GM21786 (cell line): ENCODE data around the gene SLC26A11.
"Not testable (repeated sequence)": the region's sequence is repeated elsewhere in the genome, so short reads cannot be mapped to it uniquely, and the experiment has no call there.

Experiments
- ATAC-seq: cut with Tn5 transposase; IDR thresholded peaks from one replicate; pipeline ENCODE4 v1.9.1; 2021; ENCODE audit not compliant: unreplicated experiment

The SLC26A11 gene

DNA sequence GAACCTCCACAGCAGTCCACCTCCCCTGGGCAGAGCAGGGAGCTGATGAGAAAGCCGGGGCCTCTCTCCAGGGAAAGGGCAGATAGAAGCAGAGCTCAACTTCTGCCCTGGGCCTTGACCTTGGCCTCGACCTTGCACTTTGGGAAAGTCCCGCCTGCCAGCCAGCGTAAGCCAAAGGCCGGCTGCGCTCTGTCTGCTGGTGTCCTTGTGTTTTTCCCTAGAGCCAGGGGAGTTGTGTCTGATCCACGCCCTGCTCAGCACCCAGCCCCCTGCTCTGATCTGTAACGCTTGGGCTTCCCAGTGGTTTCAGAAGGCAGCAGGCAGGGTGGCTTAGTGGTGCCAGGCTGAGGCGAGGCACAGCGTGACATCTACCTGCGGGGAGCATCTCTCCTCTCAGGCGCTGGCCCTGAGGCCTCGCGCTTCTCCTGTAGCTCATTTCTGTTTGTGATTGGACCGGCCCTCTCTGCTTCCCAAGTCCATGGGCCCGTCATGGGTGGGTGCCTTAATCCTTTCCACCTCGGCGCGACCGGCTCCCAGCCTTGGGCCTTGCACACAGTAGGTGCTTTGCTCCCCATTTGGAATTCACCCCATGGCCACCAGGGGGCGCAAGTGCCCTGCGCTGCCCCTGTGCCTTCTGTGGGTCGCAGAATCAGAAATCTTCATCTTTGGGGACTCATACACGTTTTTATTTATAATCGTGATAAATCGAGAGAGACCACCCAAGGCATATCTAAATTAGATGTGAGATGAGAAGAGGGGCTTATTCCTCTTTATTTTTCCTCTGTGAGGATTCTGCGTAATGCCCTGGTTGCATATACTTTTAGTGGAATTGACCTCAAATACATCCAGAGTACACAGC, 24.3 kb upstream of the SLC26A11 start:
- ATAC-seq: no peak

DNA sequence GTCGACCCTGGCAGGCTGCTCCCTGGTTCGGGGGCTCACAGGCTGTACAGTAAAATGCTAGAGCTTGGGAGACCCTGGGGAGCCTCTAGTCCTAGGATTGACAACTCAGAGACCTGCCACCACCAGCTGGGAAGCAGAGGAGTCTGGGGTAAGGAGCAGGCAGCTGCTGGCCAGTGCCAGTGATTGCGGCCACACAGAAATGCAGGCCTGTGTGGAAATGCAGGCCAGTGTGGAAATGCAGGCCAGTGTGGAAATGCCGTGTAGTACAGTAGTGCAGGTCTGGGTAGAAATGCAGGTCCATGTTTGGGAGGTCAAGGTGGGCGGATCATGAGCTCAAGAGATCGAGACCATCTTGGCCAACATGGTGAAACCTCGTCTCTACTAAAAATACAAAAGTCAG, 23.6 kb upstream of the SLC26A11 start:
- no peak for ATAC-seq

DNA sequence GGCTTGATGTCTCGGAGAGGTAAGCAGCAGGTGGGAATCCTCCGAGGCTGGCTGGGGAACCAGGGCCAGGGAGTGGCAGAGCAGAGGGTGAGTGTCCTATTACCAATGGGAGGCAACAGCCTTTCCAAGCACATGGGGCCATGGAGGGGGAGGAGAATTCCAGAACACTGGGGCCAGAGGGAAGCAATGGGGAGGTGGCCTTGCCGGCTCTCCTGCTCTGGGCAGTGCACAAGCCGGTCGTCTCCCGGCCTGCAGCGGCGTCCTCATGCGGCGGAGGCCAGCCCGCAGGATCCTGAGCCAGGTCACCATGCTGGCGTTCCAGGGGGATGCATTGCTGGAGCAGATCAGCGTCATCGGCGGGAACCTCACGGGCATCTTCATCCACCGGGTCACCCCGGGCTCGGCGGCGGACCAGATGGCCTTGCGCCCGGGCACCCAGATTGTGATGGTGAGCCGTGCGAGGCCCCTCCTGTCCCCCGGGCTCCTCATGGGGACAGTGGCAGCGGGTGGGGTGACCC, 22.0 kb upstream of the SLC26A11 start:
- ATAC-seq: no peak

DNA sequence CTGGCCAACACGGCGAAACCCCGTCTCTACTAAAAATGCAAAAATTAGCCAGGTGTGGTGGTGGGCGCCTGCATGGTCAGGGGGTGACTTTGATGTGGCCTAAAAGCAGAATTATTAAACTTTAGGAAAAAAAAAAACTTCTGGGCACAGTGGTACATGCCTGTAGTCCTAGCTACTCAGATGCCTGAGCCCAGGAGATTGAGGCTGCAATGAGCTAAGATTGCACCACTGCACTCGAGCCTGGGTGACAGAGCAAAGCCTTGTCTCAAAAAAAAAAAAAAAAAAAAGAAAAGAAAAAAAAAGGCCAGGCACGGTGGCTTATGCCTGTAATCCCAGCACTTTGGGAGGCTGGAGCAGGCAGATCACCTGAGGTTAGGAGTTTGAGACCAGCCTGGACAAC, 20.9 kb upstream of the SLC26A11 start:
- not testable (repeated sequence) for ATAC-seq

DNA sequence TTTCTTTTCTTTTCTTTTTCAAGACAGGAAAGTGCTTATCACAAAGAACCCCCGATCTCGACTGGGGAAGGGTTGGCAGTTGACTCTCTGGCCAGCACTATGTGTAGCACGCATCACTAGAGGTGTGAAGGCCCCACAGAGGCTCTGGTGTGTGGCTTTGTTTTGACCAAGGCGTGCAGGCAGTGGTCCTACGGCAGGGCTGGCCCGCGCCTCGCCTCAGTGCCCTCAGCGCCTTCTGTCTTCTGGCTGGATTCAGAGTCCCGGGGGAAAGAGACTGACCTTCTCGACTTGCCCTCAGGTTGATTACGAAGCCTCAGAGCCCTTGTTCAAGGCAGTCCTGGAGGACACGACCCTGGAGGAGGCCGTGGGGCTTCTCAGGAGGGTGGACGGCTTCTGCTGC, 18.8 kb upstream of the SLC26A11 start:
- no peak for ATAC-seq

DNA sequence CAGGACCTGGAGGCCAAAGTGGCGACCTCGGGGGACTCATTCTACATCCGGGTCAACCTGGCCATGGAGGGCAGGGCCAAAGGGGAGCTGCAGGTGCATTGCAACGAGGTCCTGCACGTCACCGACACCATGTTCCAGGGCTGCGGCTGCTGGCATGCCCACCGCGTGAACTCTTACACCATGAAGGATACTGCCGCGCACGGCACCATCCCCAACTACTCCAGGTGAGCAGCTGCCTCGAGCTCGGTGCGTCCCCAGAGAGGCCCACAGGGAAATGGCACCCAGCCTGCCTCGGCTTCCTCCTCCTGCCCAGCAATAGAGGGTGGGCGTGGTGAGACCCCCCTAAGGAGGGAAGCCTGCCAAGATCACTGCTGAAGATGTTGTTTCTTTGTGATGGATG, 18.0 kb upstream of the SLC26A11 start:
- ATAC-seq: no peak

DNA sequence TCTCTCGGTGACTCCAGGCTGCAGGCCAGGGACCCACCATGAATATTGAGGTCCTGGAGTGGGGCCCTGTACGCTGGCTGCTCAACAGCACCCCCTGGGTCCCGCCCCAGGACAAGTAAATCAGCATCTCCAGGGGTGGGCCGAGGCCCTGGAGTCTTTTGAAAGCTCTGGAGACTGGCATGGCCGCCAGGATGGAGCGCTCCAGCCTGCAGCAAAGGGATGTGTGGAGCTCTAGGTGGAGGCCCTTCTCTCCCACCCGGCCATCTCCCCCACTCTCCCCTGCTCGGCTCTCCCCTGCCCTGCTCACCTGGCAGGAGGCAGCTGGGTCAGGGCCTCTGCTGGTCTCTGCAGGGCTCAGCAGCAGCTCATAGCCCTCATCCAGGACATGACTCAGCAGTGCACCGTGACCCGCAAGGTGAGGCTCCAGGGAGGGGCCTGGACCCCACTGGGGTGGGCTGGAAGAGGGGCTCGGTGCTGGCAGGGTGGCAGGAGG, 16.7 kb upstream of the SLC26A11 start:
- ATAC-seq: no peak

DNA sequence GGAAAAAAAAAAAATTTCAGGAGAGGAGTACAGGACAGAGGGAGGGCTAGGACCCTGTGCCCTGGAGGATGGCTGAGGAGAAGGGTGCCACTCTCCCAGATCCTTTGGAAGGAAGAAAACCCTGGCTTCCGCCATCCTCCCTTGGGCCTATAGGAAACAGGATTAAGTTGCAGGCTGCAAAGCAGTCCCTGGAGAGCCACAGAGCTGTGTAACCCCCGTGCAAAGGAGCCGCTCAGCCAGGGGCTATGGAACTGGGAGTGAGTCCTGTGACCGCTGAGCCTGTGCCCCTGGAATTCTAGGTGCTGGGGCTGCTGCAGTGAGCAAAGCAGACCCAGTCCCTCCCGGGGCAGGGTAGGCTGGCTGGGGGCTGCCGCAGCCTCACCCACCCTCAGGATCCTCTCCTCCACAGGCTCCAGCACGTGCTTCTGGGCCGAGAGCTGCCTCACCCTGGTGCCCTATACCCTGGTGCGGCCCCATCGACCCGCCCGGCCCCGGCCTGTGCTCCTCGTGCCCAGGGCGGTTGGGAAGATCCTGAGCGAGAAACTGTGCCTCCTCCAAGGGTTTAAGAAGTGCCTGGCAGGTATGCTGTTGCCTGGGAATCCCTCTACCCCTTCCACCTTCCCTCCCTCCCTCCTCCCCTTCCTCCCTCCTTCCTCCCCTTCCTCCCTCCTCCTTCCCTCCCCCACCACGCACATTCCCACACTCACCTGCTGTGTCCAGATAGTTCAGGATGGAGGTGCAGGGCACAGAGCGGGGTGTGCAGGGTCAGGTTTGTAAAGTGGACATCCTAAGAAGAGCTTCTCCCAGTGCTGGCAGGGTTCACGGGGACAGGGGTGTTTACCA, 15.4 kb upstream of the SLC26A11 start:
- ATAC-seq: no peak

DNA sequence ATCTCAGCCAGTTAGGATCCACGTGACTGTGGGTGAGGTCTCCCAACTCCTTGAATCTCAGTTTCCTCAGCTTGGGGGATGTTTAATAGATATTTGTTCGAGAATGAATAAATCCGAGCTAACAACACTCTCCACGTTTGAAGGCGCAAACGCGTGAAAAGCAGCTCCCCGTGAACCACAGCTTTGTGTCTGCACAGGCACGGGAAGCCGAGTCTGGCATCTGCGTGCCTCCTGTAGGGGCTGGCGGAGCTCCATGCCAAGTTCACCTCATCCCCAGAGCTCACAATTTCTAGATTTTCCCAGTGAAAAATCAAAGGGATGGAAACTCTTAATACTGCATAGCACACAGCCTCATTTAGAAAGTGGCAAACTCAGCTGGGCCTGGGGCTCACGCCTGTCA, 14.4 kb upstream of the SLC26A11 start:
- ATAC-seq: no peak

DNA sequence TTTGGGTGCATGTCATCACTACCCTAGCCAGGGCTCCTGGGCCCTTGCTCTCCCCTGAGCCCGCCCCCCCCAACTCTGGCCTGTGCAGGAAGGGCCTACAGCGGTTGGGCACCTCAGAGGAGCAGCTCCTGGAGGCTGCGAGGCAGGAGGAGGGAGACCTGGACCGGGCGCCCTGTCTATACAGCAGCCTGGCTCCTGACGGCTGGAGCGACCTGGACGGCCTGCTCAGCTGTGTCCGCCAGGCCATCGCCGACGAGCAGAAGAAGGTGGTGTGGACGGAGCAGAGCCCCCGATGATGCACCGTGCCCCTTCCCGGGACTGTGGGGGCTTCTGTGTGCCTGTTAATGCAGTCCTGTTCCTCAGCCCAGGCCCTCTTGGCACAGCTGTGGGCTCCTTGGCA, 12.2 kb upstream of the SLC26A11 start:
- ATAC-seq: no peak

DNA sequence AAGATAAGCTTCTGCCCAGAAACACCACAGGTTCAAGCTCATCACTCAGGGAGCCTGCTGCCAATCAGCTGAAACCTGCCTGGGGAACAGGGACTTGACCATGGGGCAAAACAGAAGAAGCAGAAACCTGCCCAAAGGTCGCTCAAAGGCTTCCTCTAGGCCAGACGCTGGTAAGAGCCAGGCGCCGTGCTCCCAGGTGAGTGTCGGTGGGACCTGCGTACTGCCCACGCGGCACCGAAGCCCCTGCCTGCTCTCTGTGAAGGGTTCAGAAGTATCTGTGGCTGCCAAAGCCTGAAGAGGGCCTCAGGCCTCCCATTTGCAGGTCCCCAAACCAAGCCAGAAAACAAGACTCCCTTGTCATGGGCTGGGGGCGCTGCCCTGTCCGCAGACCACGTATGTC, 10.5 kb upstream of the SLC26A11 start:
- no peak for ATAC-seq

DNA sequence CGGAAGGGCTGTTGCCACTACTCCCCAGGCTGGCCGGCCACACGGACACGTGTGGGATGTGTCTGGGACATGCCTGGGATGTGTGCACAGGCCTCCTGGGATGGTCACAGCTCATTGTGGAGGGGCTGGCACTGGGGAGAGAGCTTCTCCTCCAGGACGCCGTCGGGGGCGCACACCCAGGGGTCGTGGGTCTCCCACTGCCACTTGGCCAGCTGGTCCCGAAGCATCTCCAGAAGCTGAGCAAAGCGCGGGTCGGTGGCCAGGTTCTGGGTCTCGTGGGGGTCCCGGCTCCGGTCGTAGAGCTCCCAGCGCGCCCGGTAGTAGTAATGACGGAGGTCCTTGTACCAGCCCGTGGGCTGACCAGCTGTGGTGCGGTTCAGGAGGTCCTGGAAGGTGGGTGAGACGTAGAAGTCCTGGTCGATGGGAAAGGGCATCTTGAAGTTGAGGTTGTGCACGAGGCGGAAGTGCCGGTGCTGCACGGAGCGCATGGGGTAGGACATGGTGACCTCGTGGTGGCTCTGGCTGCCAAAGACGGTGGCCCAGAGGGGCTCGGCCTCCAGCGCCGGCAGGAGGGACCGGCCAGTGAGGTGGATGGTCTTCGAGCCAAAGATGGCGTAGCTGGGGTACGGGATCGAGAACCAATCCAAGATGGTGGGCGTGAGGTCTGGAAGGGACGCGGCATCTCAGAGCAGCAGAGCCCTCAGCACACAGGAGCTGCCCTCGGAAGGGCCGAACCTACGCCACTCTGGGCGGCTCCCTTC, 9.7 kb upstream of the SLC26A11 start:
- ATAC-seq: no peak

DNA sequence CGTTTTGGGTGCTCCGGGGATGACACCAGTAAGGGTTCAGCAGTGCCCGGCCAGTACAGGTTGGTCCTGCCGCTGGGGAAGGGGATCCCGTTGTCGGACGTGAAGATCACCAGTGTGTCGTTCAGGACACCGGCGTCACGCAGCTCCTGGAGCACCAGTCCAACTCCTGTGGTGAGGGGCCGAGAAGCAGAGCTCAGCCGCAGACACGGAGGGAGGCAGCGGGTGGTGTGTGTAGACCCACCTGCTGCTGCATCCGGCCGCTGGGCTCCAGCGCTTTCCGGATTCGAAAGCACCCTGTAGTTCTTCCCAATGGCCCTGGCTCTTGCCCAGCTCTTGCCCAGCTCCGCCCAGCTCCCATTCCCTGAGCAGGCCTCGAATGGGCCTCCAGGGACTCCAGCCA, 8.1 kb upstream of the SLC26A11 start:
- ATAC-seq: no peak

DNA sequence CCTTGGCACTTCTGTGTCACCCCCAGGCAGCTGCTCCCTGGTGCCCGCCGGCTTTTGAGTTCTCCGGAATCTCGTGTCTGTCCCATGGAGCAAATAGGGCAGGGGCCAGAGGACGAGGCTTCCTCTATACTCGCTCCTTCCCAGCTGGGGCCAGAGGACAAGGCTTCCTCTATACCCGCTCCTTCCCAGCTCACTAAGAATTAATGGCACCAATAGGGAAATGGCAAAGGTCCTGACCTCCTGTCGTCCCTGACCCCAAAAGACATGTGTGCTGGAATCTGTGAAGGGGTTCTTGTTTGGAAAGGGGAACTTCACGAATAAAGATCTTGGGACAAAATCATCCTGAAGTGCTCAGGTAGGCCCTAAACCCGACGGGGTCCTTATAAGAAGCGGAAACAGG, 7.7 kb upstream of the SLC26A11 start:
- no peak for ATAC-seq

DNA sequence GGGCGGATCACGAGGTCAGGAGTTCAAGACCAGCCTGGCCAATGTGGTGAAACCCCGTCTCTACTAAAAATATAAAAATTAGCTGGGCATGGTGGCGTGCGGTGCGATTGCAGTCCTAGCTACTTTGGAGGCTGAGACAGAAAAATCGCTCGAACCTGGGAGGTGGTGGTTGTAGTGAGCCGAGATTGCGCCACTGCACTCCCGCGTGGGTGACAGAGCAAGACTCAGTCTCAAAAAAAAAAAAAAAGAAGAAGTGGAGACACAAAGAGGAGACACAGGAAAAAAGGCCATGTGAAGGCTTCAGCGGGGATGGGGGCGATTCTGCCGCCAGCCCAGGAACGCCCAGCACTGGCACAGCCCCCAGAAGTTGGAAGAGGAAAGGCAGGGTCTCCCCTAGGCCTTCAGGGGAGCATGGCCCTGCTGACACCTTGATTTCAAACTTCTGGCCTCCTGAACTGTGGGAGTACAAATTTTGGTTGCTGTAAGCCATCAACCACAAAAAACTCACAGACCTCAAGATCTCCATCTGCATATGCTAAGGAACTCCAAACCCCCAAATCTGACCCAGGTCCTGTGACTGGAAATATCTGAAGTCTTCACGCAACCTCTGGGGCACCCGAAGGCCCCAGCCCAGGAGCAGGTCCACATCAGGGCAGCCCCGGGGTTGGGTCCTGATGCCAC, 7.1 kb upstream of the SLC26A11 start:
- no peak for ATAC-seq

DNA sequence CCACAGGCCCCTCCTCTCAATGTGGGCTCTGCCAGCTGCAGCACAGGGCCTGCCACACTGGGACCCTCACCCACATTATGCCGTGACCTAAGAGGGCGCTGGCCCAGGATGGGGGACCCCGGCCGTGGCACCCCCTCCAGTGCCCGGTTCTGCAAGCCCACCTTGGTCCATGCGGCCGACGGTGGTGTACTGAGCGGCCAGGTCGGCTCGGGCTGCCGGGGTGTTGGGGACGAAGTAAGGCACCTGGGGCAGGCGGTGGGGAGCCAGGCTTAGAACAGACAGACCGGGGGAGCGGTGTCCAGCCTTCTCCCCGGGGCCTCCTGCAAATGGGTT, 6.6 kb upstream of the SLC26A11 start:
- no peak for ATAC-seq

DNA sequence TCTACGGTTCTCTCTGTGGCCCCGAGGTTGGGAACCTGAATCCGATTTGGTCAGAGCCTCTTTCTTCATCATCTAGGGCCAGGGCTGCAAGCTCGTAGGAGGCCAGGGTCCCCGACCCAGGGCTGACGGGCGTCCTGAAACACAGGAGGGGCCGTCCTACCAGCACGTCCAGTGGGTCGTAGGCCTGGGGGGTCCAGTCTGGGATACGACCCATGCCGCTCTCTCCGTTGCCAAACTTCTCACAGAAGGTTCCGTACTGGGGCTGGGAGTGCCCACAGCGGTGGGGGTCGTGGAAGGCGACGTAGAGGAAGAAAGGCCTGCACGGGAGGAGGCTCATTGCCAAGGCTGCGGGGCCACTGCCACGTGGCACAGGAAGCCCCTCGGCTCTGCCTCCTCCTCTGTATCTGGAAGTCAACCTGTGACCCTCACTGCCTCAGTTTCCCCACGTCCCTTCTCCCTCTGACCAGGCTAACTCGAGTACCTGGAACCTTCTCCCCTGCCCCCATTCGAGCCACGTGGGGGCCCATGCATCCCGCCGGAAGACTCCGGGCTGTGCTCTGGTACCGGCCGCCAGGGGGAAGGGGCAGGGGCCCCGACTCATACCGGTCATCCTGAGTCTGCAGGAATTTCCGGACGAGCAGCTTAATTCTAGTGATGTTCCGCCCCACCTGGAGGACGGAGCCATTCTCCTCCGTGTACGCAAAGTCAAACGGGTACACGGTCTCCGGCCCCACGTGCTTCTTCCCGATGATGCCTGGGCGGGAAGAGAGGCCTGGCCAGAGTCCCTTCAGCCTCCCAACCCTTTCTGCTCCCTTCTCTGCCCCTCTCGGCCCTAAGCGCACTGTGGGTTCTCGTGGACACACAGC, 6.0 kb upstream of the SLC26A11 start:
- ATAC-seq: no peak

DNA sequence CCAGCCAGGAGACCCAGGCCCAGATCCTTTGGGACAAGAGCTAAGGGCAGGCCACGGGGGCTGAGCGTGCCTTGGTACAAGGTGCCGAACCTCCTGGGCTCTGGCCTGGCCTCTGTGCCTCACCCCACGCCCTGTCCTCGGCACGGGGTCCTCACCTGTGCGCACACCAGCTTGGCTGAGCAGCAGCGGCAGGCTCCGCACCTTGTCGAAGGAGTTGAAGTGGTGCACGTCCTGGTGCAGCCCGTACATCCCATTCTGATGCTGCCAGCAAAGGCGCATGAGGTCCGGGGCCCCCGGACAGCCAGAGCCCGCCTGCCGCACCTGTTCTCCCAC, 5.4 kb upstream of the SLC26A11 start:
- no peak for ATAC-seq

DNA sequence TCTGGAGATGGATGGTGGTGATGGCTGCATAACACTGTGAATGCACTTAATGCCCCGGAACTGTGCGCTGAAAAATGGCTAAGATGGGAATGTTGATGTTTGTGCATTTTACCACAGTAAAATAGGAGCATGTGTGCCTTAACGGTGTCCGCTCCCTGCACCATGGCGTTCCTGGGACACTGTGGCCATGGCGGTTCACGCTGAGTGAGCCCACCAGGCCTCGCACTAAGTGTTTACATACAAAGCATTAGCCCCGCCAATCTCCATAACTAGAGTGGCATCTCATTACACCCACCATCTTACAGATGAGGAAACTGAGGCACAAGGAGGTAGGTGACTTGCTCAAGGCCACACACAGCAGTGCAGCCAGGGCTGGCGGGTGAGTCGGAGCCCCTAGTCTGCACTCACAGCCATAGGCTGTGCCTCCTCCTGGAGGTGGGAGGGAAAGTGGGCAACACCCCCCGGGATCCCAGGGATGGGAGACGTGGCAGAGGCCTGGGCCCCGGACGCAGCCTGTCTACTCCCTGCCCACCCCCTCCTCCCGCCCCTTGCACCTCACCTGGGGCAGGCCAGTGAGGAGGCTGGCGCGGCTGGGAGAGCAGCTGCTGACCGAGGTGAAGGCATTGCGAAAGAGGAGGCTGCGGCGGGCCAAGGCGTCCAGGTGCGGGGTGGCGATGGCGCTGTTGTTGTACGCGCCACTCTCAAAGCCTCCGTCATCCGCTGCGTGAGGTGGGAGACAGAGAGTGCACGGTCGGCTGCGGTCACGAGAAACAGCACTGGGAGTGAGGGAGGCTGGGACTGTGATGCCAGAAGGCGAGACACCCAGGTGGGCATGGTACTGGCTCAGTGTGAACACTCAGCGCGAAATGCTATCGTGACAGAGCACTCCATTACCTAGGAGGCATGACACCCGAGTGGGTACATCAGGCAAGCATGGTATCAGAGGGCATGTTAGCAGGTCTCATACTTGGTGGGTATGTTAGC, 3.5 kb upstream of the SLC26A11 start:
- ATAC-seq: no peak
